WERI-Rb-1 (cell line): Measurements from ENCODE around the gene KCNQ1OT1.

Experiments
- DNase-seq: peaks from one replicate; pipeline ENCODE4 v3.0.0-alpha.2; 2020
- H3K27ac ChIP-seq: fragments of 250-450 bp; sonication (Bioruptor Pico); 2 replicates; pipeline ENCODE4 v1.5.1; 2020; ENCODE audit warnings: mild to moderate bottlenecking, moderate library complexity
- H3K27me3 ChIP-seq: fragments of 250-450 bp; sonication (Bioruptor Pico); 2 replicates; pipeline ENCODE4 v1.5.1; 2021; ENCODE audit warnings: mild to moderate bottlenecking, low read depth, moderate library complexity; ENCODE audit not compliant: insufficient read depth, severe bottlenecking
- H3K36me3 ChIP-seq: fragments of 250-450 bp; sonication (Bioruptor Pico); 2 replicates; pipeline ENCODE4 v1.5.1; 2020; ENCODE audit warnings: mild to moderate bottlenecking, moderate library complexity
- H3K4me3 ChIP-seq: 2 replicates; pipeline ENCODE4 v1.5.1; 2011; ENCODE audit warnings: low read depth, mild to moderate bottlenecking, control low read depth, low read length
- H3K9me3 ChIP-seq: fragments of 250-450 bp; sonication (Bioruptor Pico); 2 replicates; pipeline ENCODE4 v1.5.1; 2021; ENCODE audit warnings: mild to moderate bottlenecking, moderate library complexity; ENCODE audit not compliant: severe bottlenecking
- CTCF ChIP-seq: IDR thresholded peaks from 2 replicates; pipeline ENCODE4 v1.5.1; 2011; ENCODE audit warnings: low read depth, mild to moderate bottlenecking, control low read depth, inconsistent platforms, low read length

KCNQ1OT1 gene

GRCh38 chr11:2625183-2625582 is 74.6 kb downstream of the KCNQ1OT1 start:
- H3K9me3 ChIP-seq = peaks cover 10% of the 10 kb centered on the region
- no peaks in the 10 kb centered on the region for H3K27me3 ChIP-seq
- H3K4me3 ChIP-seq = no peak overlapping the region
- no peaks in the 10 kb centered on the region for H3K36me3 ChIP-seq
- H3K27ac ChIP-seq = no peak overlapping the region
- DNase-seq = no peak
- TF ChIP-seq CTCF = no peak

- Histone ChIP-seq H3K27ac (no peak overlapping the region), H3K4me3 (no peak overlapping the region), H3K36me3 (no peaks in the 10 kb centered on the region), H3K9me3 (peaks cover 2% of the 10 kb centered on the region), H3K27me3 (no peaks in the 10 kb centered on the region)
- DNase-seq = no peak
- TF ChIP-seq CTCF = no peak
Measured at GRCh38 chr11:2621894-2622293, 77.9 kb downstream of the KCNQ1OT1 start.

- H3K36me3 ChIP-seq = no peaks in the 10 kb centered on the region
- no peak overlapping the region for H3K27ac ChIP-seq
- no peak overlapping the region for H3K4me3 ChIP-seq
- DNase-seq = no peak
- TF ChIP-seq CTCF = no peak
- H3K27me3 ChIP-seq = no peaks in the 10 kb centered on the region
- H3K9me3 ChIP-seq = no peaks in the 10 kb centered on the region
Measured at GRCh38 chr11:2612884-2613571, 86.8 kb downstream of the KCNQ1OT1 start.

GRCh38 chr11:2609345-2609744 is 90.4 kb downstream of the KCNQ1OT1 start:
- Histone ChIP-seq H3K27ac (no peak overlapping the region), H3K27me3 (no peaks in the 10 kb centered on the region), H3K36me3 (no peaks in the 10 kb centered on the region), H3K4me3 (no peak overlapping the region), H3K9me3 (peaks cover 2% of the 10 kb centered on the region)
- no peak for DNase-seq
- TF ChIP-seq CTCF = no peak

GRCh38 chr11:2599561-2600189 is 100.1 kb downstream of the KCNQ1OT1 start:
- H3K36me3 ChIP-seq = no peaks in the 10 kb centered on the region
- DNase-seq = no peak
- H3K27ac ChIP-seq = no peak overlapping the region
- no peak overlapping the region for H3K4me3 ChIP-seq
- H3K9me3 ChIP-seq = no peaks in the 10 kb centered on the region
- H3K27me3 ChIP-seq = no peaks in the 10 kb centered on the region
- TF ChIP-seq CTCF = no peak

GRCh38 chr11:2595204-2595603 is 104.6 kb downstream of the KCNQ1OT1 start:
- Histone ChIP-seq H3K4me3 (no peak overlapping the region), H3K27me3 (no peaks in the 10 kb centered on the region), H3K36me3 (no peaks in the 10 kb centered on the region), H3K27ac (no peak overlapping the region), H3K9me3 (no peaks in the 10 kb centered on the region)
- DNase-seq = no peak
- TF ChIP-seq CTCF = no peak
